Retinal pigment epithelial cell (primary cell): ENCODE results near the gene RBPJL.
A peak's percentile ranks its signal among the peaks of the same experiment; 100 is the strongest.

ENCODE experiments used
- DNase-seq: peaks from one replicate; pipeline ENCODE4 v3.0.0-alpha.2; 2010; ENCODE audit warnings: low read depth
- H3K4me3 ChIP-seq: 2 replicates; pipeline ENCODE4 v1.5.1; 2011; ENCODE audit warnings: mild to moderate bottlenecking, low read length, control low read depth, moderate library complexity
- TF ChIP-seq, protein P1 (sequence below): conservative IDR thresholded peaks from 2 replicates; pipeline ENCODE4 v1.5.1; 2011; ENCODE audit warnings: low read depth, low read length, control low read depth, inconsistent platforms

Gene RBPJL

DNA sequence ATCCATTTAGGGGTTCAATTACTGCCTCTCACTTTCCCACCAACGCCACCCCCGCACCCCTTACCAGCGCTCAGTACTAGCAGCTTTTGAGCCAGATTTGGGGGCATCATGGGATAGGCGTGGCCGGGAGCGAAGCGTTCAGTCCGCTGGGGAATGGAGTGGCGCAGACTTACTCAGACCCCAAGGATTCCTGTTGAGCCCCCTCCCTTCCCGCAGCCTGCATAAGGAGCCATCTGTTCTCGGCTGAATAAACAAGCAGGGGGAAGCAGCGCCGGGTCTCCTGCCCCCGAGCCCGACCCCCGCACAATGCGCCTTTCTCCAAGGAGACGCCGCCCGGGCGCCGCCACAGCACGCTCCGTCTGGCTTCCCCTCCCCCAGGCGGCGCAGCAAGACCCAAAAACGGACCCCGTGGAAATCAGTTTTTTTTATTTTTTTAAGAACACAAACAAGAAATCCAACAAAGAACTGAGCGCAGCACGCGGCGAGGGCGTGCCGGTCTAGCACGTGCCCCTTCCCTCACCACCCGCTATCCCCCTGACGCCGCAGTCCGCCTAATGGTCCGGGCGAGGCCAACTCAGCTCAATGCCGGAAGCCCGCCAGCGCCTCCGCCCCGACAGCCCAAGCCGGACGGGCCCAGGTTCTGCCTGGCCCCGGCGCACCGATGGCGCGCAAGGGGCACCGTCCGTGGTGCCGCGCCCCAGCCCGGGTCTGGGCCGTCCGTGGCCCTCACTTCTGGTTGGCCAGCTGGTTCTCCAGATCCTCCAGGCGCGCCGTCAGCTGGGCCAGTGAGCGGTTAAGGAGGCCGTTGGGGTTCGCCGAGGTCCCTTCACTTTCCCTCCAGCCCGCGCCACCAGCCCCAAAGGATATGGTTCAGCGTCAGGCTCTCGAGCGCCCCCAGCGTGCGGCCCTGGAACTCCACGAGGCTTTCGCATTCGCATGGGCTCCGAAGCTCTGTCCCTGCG is 13.3 kb upstream of the RBPJL start:
- H3K4me3 ChIP-seq: peak overlapping the region; percentile 43

DNA sequence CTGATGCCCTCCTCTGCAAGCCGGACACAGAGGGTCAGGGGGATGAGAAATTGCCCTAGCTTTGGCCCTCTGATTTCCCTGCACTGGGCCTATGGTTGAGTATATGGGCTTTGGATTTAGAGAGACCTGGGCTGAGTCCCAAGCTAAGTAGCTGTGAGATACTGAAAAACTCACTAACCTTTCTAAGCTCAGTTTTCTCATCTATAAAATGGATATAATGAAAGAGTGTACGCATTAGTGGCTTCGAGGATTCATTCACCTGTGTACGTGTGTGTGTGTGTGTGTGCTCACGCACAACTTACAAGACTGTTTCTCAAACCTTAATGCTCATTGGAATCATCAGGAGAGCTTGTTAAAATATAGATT is 12.7 kb upstream of the RBPJL start:
- no peak for DNase-seq
- no peak overlapping the region for H3K4me3 ChIP-seq
- TF ChIP-seq, protein P1, sequence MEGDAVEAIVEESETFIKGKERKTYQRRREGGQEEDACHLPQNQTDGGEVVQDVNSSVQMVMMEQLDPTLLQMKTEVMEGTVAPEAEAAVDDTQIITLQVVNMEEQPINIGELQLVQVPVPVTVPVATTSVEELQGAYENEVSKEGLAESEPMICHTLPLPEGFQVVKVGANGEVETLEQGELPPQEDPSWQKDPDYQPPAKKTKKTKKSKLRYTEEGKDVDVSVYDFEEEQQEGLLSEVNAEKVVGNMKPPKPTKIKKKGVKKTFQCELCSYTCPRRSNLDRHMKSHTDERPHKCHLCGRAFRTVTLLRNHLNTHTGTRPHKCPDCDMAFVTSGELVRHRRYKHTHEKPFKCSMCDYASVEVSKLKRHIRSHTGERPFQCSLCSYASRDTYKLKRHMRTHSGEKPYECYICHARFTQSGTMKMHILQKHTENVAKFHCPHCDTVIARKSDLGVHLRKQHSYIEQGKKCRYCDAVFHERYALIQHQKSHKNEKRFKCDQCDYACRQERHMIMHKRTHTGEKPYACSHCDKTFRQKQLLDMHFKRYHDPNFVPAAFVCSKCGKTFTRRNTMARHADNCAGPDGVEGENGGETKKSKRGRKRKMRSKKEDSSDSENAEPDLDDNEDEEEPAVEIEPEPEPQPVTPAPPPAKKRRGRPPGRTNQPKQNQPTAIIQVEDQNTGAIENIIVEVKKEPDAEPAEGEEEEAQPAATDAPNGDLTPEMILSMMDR: no peak

More for the DNA sequence above, 13.3 kb upstream of the RBPJL start:
- DNase-seq: peak; percentile 15
- TF ChIP-seq, protein P1: peak; percentile 94

DNA sequence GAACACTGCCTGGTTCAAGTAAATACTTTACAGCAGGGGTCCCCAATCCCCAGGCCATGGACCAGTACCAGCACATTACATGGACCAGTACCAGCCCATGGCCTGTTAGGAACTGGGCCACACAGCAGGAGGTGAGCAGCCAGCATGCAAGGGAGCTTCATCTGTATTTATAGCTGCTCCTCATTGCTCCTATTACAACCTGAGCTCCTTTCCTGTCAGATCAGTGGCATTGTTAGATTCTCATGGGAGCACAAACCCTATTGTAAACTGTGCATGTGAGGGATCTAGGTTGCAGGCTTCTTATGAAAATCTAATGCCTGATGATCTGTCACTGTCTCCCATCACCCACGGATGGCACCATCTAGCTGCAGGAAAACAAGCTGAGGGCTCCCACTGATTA is 12.0 kb upstream of the RBPJL start:
- H3K4me3 ChIP-seq: no peak overlapping the region
- TF ChIP-seq, protein P1: no peak
- no peak for DNase-seq

DNA sequence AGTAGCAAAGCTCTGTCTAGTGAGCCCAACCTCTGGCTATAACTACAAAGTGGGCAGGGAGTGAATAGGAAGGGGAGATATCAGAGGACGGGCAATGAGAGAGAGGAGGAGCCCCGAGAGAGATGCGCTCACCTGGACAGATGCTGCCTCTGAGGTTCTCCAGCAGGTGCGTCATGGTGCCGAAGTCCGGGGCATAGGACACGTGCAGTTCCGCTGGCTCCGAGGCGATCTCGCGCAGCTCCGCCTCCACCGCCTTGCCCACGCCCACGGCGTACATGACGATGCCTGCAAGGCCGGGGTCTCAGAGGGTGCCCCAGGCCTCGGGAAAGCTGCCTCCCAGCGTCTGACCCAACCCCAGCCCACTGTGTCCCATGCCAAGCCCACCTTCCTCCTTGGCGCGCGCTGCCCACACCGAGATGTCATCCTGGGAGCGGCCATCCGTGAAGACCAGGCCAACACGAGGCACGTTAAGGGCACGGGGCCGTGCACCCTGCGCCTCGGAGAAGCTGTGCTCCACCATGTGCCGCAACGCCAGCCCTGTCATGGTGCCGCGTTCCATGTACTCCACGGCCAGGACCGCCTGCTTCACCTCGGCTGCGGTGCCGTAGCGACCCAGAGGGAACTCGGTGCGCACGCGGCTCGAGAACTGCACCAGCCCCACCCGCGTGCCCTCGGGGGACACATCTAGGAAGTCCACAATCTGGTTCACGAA is 8.7 kb upstream of the RBPJL start:
- no peak overlapping the region for H3K4me3 ChIP-seq
- no peak for DNase-seq
- TF ChIP-seq, protein P1: no peak

DNA sequence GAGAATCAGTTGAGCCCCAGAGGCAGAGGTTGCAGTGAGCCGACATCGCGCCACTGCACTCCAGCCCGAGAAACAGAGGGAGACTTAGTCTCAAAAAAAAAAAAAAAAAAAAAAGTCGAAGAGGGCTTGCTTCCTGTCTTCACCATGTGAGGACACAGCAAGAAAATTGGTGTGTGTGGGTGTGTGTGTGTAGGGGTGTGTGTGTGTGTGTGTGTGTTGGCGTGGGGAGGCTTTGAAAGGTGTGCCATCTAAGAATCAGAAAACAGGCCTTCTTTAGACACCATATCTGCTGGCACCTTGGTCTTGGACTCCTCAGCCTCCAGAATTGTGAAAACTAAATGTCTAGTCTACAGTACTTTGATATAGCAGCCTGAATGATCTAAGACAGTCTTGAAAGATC is 6.9 kb upstream of the RBPJL start:
- H3K4me3 ChIP-seq: no peak overlapping the region
- TF ChIP-seq, protein P1: no peak
- no peak for DNase-seq

DNA sequence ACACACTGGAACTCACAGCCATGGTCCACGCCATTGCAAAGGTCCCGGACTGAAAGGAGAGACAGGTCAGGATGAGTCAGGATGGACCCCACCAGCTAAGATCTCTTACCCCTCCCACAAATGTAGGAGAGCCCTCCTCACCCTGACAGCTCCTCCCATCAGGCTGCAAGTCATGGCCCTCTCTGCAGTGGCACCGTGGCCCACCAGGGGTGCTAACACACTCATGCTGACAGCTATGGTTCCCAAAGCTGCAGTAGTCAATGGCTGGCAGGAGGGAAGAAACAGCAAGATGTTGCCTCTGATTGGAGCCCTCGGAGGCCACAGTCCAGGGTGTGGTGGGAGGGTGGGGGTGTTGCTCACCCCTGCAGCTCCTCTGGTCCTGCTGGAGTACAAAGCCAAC is 5.7 kb upstream of the RBPJL start:
- no peak overlapping the region for H3K4me3 ChIP-seq
- no peak for DNase-seq
- TF ChIP-seq, protein P1: peak; percentile 66
